NCI-H2196 treated with DMSO at 0.1 percent for 48 hours (cell line): Measurements from ENCODE around the gene SPON1.
"Not testable (repeated sequence)": the region's sequence is repeated elsewhere in the genome, so short reads cannot be mapped to it uniquely, and the experiment has no call there.

Experiments used
- DNase-seq: peaks from one replicate; lab custom pipeline; 2025; ENCODE audit not compliant: unreplicated experiment; lab: John Stamatoyannopoulos, UW

Gene SPON1

GRCh38 chr11:14119357-14119756, 156.8 kb downstream of the SPON1 start:
- DNase-seq = no peak

GRCh38 chr11:14124350-14124749, 161.8 kb downstream of the SPON1 start:
- no peak for DNase-seq

DNA sequence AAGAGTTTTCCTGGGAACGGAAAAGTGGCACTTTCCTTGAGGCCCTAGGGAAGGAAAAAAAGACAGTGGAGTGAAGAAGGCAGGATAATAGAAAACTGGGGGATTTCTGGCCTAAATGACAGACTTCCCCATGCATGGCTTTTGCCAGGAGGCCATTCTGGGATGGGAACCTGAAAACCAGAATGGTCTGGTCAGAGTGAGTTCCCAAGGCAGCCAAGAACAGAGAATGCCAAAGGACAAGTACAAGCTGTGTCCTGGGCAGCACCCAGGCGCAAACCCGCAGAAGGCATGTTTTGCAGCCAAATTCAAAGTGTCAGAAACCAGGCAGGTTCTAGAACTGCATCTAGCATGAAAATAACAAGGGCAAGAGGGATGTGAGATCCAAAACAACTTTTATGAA, 162.4 kb downstream of the SPON1 start:
- no peak for DNase-seq

- DNase-seq = no peak
These were observed 163.0 kb downstream of the SPON1 start for GRCh38 chr11:14125529-14125928.

- no peak for DNase-seq
These were observed 165.2 kb downstream of the SPON1 start for GRCh38 chr11:14127679-14128078.

- no peak for DNase-seq
These were observed 169.8 kb downstream of the SPON1 start for GRCh38 chr11:14132312-14132711.

GRCh38 chr11:14133381-14133780, 170.9 kb downstream of the SPON1 start:
- DNase-seq = no peak

- no peak for DNase-seq
These were observed 174.0 kb downstream of the SPON1 start for GRCh38 chr11:14136561-14136960.

- DNase-seq = no peak
These were observed 174.8 kb downstream of the SPON1 start for GRCh38 chr11:14137284-14137683.

GRCh38 chr11:14140991-14141390, 178.5 kb downstream of the SPON1 start:
- DNase-seq = no peak

GRCh38 chr11:14141676-14142075, 179.2 kb downstream of the SPON1 start:
- DNase-seq = no peak

DNA sequence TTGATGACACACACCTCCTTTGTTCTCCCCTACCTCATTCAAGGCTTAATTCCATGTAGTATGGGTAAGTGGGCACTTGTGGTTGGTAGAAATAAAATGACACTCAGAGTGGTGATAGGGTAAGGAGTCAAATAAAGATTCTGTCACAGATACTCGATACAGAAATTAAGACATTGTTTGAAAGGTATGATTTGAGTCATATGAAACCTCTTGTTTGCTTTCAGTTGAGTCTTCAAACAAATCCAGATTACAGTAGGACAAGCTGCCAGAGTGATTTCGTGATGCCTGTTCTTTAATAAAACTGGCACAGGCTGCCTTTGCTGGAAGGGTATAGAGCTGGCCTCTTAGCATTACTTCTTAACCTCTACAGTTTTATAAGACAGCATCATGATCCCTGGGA, 182.4 kb downstream of the SPON1 start:
- no peak for DNase-seq

- DNase-seq = no peak
These were observed 186.2 kb downstream of the SPON1 start for GRCh38 chr11:14148653-14149273.

DNA sequence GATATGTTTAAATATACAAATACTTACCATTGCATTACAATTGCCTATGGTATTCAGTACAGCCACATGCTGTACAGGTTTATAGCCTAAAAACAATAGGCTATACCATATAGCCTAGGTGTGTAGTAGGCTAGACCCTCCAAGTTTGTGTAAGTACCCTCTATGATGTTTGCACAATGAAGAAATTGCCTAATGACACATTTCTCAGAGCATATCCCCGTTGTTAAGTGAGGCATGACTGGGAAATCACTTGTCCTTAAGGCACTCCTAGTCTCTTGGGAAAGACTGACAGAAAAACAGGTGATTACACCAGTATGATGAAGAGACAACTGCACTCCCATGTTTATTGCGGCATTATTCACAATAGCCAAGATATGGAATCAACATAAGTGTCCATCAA, 187.2 kb downstream of the SPON1 start:
- no peak for DNase-seq

- no peak for DNase-seq
These were observed 188.4 kb downstream of the SPON1 start for GRCh38 chr11:14150878-14151277.

DNA sequence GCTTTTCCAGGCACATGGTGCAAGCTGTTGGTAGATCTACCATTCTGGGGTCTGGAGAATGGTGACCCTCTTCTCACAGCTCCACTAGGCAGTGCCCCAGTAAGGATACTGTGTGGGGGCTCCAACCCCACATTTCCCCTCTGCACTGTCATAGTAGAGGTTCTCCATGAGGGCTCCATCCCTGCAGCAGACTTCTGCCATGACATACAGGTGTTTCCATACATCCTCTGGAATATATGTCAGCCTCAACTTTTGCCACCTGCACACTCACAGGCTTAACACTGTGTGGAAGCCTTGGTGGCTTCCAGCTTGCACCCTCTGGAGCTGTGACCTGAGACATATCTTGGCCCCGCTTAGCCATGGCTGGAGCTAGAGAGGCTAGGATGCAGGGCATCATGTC, 191.6 kb downstream of the SPON1 start:
- DNase-seq = not testable (repeated sequence)

DNA sequence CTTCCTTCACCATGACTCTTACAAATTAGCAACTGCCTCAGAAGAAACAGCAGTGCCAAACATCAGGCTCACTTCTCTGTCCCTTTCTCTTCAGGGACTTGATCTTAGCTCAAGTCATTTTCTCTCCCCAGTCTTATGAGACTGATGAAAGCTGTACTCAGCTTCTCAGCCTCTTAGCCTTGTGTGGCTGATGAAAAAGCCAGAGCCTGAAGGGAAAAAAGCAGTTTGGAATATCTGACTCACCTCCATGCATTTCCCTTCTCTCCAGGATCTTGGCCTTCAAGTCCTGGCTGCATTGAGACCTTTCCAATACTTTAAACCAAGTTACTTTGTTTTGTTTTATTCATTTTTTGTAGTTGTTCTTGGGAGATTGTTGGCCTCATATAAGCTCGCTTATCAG, 195.9 kb downstream of the SPON1 start:
- no peak for DNase-seq

DNA sequence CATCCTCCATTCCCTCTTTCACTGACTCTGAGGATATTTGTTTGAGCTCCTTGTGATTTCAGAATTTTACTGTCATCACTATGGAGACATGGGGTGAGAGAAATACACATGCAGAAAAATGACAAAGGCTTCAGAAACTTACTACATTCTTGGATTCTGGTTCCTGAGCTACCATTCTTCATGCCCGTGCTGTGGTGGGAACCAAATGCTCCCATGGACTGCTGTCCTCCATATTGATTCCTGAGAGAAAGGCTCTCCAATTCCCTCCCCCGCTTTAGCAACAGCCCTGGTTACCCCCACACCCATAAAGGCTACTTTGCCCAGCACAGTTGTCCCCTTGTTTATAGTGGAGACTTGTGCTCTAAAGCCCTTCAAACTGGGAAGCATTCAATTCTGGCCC, 201.1 kb downstream of the SPON1 start:
- DNase-seq = no peak

DNA sequence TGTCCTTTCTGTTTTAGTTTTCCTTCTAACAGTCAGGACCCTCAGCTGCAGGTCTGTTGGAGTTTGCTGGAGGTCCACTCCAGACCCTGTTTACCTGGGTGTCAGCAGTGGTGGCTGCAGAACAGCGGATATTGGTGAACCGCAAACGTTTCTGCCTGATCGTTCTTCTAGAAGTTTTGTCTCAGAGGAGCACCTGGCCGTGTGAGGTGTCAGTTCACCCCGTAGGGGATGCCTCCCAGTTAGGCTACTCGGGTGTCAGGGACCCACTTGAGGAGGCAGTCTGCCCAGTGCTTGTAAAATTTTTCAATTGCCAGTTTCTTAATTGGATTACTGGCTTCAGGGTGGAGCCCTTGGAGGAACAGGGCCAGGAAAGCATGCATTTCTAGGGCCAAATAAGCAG, 211.2 kb downstream of the SPON1 start:
- DNase-seq = not testable (repeated sequence)

DNA sequence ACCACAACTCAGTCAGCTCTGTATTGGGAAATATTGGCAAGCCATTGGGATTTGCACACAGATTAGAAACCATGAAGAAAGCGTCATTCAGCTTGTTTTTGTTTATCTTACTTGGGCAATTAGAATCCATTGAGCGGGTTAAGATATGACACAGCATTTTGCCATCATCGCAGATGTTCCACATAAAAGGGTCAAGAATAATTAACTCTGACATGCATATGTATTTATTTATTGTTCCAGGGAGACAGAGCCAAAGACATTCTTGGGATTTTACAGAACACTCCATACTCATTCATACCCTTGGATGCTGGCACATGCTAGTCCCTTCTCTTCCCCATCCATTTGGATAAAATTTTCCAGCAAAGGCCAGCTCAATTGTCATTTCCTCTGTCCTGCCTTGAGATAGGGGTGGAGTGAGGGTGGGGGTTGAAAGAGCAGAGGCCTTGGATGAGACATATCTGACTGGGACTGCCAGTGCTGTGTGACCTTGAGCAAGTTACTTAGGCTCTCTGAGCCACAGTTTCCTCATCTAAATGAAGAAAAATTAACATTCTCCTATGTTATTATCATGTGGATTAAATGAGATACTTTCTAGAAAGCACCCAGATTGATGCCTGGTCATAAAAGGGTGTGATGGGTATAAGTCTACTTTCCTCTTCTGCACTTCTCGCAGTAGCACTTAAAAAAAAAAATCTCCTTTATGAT, 216.7 kb downstream of the SPON1 start:
- DNase-seq = no peak

DNA sequence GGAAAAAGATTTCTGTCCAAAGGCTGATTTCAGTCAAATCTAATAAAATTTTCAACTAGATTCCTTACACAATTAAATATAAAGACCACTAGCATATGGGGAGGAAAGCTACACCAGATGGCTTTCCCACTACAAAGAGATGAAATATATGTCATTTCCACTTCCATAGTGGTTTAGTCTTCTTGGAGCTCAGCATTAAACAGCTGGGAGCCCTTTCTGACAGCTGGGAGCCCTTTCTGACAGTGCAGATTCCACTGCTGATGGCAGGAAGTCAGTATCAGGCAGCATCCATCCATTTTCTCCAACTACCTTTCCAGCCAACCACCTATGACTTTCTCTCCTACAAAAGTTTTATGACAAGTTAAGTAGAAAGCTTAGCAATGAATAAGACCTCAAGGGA, 218.6 kb downstream of the SPON1 start:
- DNase-seq = no peak

- no peak for DNase-seq
These were observed 220.4 kb downstream of the SPON1 start for GRCh38 chr11:14182833-14183364.
